ENCODE data around the gene UGT2B11. TPM values are rescaled to one million over a fixed set of nuclear protein-coding genes. Genes with fewer than 3 reads are reported as not detected.
"Not testable (repeated sequence)": the region's sequence is repeated elsewhere in the genome, so short reads cannot be mapped to it uniquely, and the experiment has no call there.

Gene UGT2B11
- total RNA-seq, 2 donors from 2014 or later = not detected

- Histone ChIP-seq H3K4me1 (ENCODE audit: control insufficient read depth in 1 of 2, low read depth in 2 of 2) (no peaks in the 10 kb centered on the region), H3K9me3 (no peaks in the 10 kb centered on the region), H3K27me3 (replicated peaks; ENCODE audit: insufficient read depth) (no peaks in the 10 kb centered on the region), H3K27ac (no peak overlapping the region), H3K4me3 (no peak overlapping the region), H3K36me3 (no peaks in the 10 kb centered on the region)
- no peak for ATAC-seq (ENCODE audit: insufficient number of reproducible peaks, low FRiP score, low read depth)
- no peak for DNase-seq (ENCODE audit: low spot score)
- TF ChIP-seq CTCF (IDR thresholded peaks at IDR 0.05) = no peak
Measured at GRCh38 chr4:69194166-69194565, 20.4 kb downstream of the UGT2B11 start.

- H3K36me3 ChIP-seq; ATAC-seq (ENCODE audit: insufficient number of reproducible peaks, low FRiP score, low read depth); H3K4me1 ChIP-seq (ENCODE audit: control insufficient read depth in 1 of 2, low read depth in 2 of 2); H3K27me3 ChIP-seq (replicated peaks; ENCODE audit: insufficient read depth); H3K9me3 ChIP-seq; H3K4me3 ChIP-seq; DNase-seq (ENCODE audit: low spot score); H3K27ac ChIP-seq: not testable (repeated sequence)
Measured at GRCh38 chr4:69191905-69192304, 22.6 kb downstream of the UGT2B11 start.

- H3K27ac ChIP-seq; H3K27me3 ChIP-seq (replicated peaks; ENCODE audit: insufficient read depth); DNase-seq (ENCODE audit: low spot score); H3K36me3 ChIP-seq; H3K4me3 ChIP-seq; H3K9me3 ChIP-seq; H3K4me1 ChIP-seq (ENCODE audit: control insufficient read depth in 1 of 2, low read depth in 2 of 2); ATAC-seq (ENCODE audit: insufficient number of reproducible peaks, low FRiP score, low read depth): not testable (repeated sequence)
Measured at GRCh38 chr4:69190621-69191020, 23.9 kb downstream of the UGT2B11 start.

DNA sequence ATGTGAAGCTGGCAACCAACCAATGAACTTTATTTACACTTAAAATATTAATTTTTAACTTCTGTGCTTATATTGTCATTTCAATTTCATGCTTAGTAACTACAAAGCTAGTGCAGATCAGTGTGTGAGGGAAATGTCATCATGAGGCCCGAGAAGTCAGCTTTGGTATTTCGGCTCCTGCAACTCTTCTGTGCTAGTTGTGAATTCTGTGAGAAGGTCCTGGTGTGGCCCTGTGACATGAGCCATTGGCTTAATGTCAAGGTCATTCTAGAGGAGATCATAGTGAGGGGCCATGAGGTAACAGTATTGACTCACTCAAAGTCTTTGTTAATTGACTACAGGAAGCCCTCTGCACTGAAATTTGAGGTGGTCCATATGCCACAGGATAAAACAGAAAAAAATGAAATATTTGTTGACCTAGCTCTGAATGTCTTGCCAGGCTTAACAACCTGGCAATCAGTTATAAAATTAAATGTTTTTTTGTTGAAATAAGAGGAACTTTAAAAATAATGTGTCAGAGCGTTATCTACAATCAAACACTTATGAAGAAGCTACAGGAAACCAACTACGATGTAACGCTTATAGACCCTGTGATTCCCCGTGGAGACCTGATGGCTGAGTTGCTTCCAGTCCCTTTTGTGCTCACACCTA is 32.9 kb downstream of the UGT2B11 start:
- not testable (repeated sequence) for H3K4me3 ChIP-seq; H3K4me1 ChIP-seq (ENCODE audit: control insufficient read depth in 1 of 2, low read depth in 2 of 2)

DNA sequence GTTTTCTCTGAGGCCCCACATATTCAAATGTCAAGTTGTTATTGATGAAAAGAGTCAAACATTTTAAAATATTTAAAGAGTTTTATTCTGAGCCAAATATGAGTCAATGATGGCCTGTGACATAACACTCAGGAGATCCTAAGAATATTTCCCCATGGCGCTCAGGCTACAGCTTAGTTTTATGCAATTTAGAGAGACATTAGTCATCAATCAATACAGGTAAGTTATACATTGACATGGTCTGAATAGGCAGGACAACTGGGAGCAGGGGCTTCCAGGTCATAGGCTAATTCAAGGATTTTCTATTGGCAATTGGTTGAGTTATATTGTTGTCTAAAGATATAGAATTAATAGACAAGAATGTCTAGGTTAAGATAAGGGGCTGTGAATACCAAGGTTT is 34.7 kb downstream of the UGT2B11 start:
- H3K36me3 ChIP-seq; H3K9me3 ChIP-seq; H3K4me3 ChIP-seq; H3K4me1 ChIP-seq (ENCODE audit: control insufficient read depth in 1 of 2, low read depth in 2 of 2); ATAC-seq (ENCODE audit: insufficient number of reproducible peaks, low FRiP score, low read depth); DNase-seq (ENCODE audit: low spot score); H3K27me3 ChIP-seq (replicated peaks; ENCODE audit: insufficient read depth); H3K27ac ChIP-seq: not testable (repeated sequence)

More for the DNA sequence above, 32.9 kb downstream of the UGT2B11 start:
- ATAC-seq (ENCODE audit: insufficient number of reproducible peaks, low FRiP score, low read depth); DNase-seq (ENCODE audit: low spot score); H3K9me3 ChIP-seq; H3K36me3 ChIP-seq; H3K27ac ChIP-seq; H3K27me3 ChIP-seq (replicated peaks; ENCODE audit: insufficient read depth): not testable (repeated sequence)

DNA sequence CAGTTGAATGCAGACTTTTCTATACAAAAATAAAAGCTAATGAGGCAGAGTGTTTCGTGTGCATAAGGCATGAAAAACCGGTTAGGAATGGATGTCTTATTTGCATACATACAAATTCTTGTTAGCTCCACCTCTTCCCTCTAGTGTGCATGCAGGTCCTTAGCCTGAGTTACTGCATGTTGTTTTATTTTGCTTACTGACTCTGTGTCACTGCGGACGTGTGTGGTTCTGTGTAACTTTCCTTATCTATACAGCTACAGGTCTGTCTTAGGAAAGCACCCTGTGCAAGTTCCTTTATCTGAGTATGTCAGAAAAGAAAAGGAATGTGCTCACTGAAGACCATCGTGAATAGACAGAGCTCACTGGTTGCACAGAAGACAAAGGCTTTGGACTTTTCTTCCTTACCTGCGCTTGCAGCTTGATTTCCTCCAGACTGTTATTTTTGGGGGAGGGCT is 35.8 kb downstream of the UGT2B11 start:
- H3K4me1 ChIP-seq (ENCODE audit: control insufficient read depth in 1 of 2, low read depth in 2 of 2); ATAC-seq (ENCODE audit: insufficient number of reproducible peaks, low FRiP score, low read depth); DNase-seq (ENCODE audit: low spot score): not testable (repeated sequence)

GRCh38 chr4:69170233-69171134 is 44.1 kb downstream of the UGT2B11 start:
- ATAC-seq (ENCODE audit: insufficient number of reproducible peaks, low FRiP score, low read depth); H3K4me3 ChIP-seq: not testable (repeated sequence)

More for the DNA sequence above, 35.8 kb downstream of the UGT2B11 start:
- H3K9me3 ChIP-seq; H3K4me3 ChIP-seq; H3K27me3 ChIP-seq (replicated peaks; ENCODE audit: insufficient read depth); H3K27ac ChIP-seq; H3K36me3 ChIP-seq: not testable (repeated sequence)

DNA sequence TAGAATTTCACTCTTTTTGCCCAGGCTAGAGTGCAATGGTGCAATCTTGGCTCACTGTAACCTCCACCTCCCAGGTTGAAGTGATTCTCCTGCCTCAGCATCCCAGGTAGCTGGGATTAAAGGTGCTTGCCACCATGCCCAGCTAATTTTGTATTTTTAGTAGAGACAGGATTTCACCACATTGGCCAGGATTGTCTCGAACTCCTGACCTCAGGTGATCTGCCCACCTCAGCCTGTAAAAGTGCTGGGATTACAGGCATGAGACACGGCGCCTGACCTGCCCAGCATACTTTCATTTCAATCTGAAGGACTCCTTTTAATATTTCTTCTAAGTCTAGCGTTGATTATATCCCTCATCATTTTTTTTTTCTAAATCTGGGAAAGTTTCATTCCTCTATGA is 45.4 kb downstream of the UGT2B11 start:
- not testable (repeated sequence) for H3K4me1 ChIP-seq (ENCODE audit: control insufficient read depth in 1 of 2, low read depth in 2 of 2); ATAC-seq (ENCODE audit: insufficient number of reproducible peaks, low FRiP score, low read depth); H3K4me3 ChIP-seq; H3K27me3 ChIP-seq (replicated peaks; ENCODE audit: insufficient read depth); DNase-seq (ENCODE audit: low spot score); H3K27ac ChIP-seq; H3K9me3 ChIP-seq; H3K36me3 ChIP-seq

More at GRCh38 chr4:69170233-69171134, 44.1 kb downstream of the UGT2B11 start:
- H3K36me3 ChIP-seq; H3K27me3 ChIP-seq (replicated peaks; ENCODE audit: insufficient read depth); H3K4me1 ChIP-seq (ENCODE audit: control insufficient read depth in 1 of 2, low read depth in 2 of 2); DNase-seq (ENCODE audit: low spot score); H3K27ac ChIP-seq; H3K9me3 ChIP-seq: not testable (repeated sequence)

Measured in thoracic aorta (tissue), 2 donors.